Memory B cell (primary cell): Measurements from ENCODE around the gene CLEC3B.

Experiments used
- ATAC-seq: fragments of 150-1000 bp; cut with Tn5 transposase; 2 replicates; pipeline ENCODE4 v1.10.0; 2021; ENCODE audit warnings: low read depth, mild to moderate bottlenecking, moderate library complexity
- DNase-seq, 2 donors: peaks; one replicate each; pipeline ENCODE4 v3.0.0; 2022; ENCODE audit warnings: low spot score in 2 of 2
- H3K27ac Mint-ChIP-seq: one replicate; pipeline ENCODE4 v1.8.0; 2022; ENCODE audit warnings: mild to moderate bottlenecking, moderate library complexity, mixed read lengths
- H3K27me3 Mint-ChIP-seq: one replicate; pipeline ENCODE4 v1.8.0; 2022; ENCODE audit warnings: mixed read lengths
- H3K36me3 Mint-ChIP-seq: one replicate; pipeline ENCODE4 v1.8.0; 2022; ENCODE audit warnings: mild to moderate bottlenecking, mixed read lengths
- H3K4me1 Mint-ChIP-seq: one replicate; pipeline ENCODE4 v1.8.0; 2022; ENCODE audit warnings: mixed read lengths
- H3K4me3 Mint-ChIP-seq: one replicate; pipeline ENCODE4 v1.8.0; 2022; ENCODE audit warnings: mild to moderate bottlenecking, moderate library complexity, mixed read lengths
- H3K9me3 Mint-ChIP-seq: one replicate; pipeline ENCODE4 v1.8.0; 2022; ENCODE audit warnings: mixed read lengths

Gene CLEC3B

DNA sequence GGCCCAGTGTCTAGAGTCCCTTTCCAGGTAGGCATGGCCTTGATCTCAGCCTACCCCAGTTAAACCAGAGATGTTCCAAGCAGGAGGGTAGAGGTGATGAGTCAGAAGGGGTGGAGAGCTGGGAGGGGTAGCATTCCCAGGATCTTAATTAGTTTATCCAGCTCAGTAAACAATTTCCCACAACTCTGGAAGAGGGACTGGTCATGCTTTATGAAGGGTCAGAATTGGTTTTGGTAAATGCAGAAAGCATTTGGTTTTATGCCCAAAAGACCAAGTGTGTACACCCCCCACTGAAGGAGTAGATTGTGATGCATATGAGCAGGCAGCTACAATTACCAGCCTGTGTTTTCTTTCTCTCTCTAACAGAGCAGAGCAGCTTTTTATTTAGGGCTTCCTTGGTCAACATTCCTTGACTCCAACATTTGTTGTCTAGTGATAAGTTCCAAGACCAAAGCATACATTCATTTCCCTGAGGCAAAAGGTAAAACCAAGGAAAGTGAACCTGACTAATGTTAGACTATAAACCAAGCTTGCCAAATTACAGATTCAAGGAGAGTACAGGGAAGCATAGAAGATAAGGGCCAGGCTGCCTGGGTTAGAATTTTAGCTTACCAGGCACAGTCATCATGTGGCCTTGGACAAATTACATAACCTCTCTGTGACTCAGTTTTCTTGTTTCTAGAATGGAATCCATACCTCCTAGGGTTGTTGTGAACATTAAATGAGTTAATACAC, 32.5 kb upstream of the CLEC3B start:
- Mint-ChIP-seq H3K36me3 (peaks cover 25% of the 10 kb centered on the region), H3K9me3 (no peaks in the 10 kb centered on the region)
- no peak for ATAC-seq

GRCh38 chr3:44995142-44995770, 30.8 kb upstream of the CLEC3B start:
- peaks cover 27% of the 10 kb centered on the region for H3K36me3 Mint-ChIP-seq

More for the DNA sequence above, 32.5 kb upstream of the CLEC3B start:
- DNase-seq: no peak
- H3K4me3 Mint-ChIP-seq: no peak overlapping the region
- no peak overlapping the region for H3K27ac Mint-ChIP-seq
- no peaks in the 10 kb centered on the region for H3K27me3 Mint-ChIP-seq
- peaks cover 12% of the 10 kb centered on the region for H3K4me1 Mint-ChIP-seq

GRCh38 chr3:44996556-44996969, 29.5 kb upstream of the CLEC3B start:
- Mint-ChIP-seq H3K36me3 (peaks cover 33% of the 10 kb centered on the region), H3K27me3 (no peaks in the 10 kb centered on the region), H3K4me3 (no peak overlapping the region), H3K27ac (no peak overlapping the region), H3K4me1 (peaks cover 9% of the 10 kb centered on the region), H3K9me3 (no peaks in the 10 kb centered on the region)
- ATAC-seq (no peak), DNase-seq (no peak)

More at GRCh38 chr3:44995142-44995770, 30.8 kb upstream of the CLEC3B start:
- no peaks in the 10 kb centered on the region for H3K9me3 Mint-ChIP-seq
- peaks cover 9% of the 10 kb centered on the region for H3K4me1 Mint-ChIP-seq
- H3K4me3 Mint-ChIP-seq: no peak overlapping the region
- H3K27me3 Mint-ChIP-seq: no peaks in the 10 kb centered on the region
- DNase-seq: no peak
- no peak for ATAC-seq
- peak overlapping the region; percentile 8 for H3K27ac Mint-ChIP-seq

GRCh38 chr3:44999782-45000181, 26.3 kb upstream of the CLEC3B start:
- H3K9me3 Mint-ChIP-seq: peaks cover 2% of the 10 kb centered on the region
- peaks cover 51% of the 10 kb centered on the region for H3K36me3 Mint-ChIP-seq
- H3K27ac Mint-ChIP-seq: no peak overlapping the region
- H3K27me3 Mint-ChIP-seq: no peaks in the 10 kb centered on the region
- no peak for ATAC-seq
- peaks cover 5% of the 10 kb centered on the region for H3K4me1 Mint-ChIP-seq
- no peak for DNase-seq
- no peak overlapping the region for H3K4me3 Mint-ChIP-seq

- peaks cover 4% of the 10 kb centered on the region for H3K9me3 Mint-ChIP-seq
- peaks cover 5% of the 10 kb centered on the region for H3K4me1 Mint-ChIP-seq
- H3K27ac Mint-ChIP-seq: no peak overlapping the region
- H3K36me3 Mint-ChIP-seq: peaks cover 58% of the 10 kb centered on the region
- ATAC-seq (no peak), DNase-seq (no peak)
- no peaks in the 10 kb centered on the region for H3K27me3 Mint-ChIP-seq
- no peak overlapping the region for H3K4me3 Mint-ChIP-seq
Observed at GRCh38 chr3:45000823-45001222, 25.3 kb upstream of the CLEC3B start.

DNA sequence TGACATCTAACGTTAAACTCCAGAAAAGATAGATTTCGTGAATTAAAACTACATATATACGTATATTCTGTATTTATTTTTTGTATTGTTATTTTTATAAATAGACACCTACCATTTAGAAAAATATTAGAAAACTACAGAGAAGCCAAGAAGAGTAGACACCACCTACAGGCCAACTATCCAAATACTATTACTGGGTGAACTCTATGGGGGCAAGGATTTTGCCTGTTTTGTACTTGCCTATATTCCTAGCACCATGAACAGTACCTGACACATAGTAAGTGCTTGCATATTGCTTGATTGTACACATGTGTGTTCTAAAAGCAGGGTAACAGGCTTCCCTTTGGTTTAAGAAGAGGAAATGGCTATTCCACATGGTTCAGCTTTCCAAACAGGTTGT, 24.4 kb upstream of the CLEC3B start:
- H3K27me3 Mint-ChIP-seq: no peaks in the 10 kb centered on the region
- no peak for ATAC-seq
- peaks cover 4% of the 10 kb centered on the region for H3K9me3 Mint-ChIP-seq
- no peak for DNase-seq
- H3K36me3 Mint-ChIP-seq: peaks cover 55% of the 10 kb centered on the region
- peaks cover 5% of the 10 kb centered on the region for H3K4me1 Mint-ChIP-seq
- no peak overlapping the region for H3K4me3 Mint-ChIP-seq
- no peak overlapping the region for H3K27ac Mint-ChIP-seq

DNA sequence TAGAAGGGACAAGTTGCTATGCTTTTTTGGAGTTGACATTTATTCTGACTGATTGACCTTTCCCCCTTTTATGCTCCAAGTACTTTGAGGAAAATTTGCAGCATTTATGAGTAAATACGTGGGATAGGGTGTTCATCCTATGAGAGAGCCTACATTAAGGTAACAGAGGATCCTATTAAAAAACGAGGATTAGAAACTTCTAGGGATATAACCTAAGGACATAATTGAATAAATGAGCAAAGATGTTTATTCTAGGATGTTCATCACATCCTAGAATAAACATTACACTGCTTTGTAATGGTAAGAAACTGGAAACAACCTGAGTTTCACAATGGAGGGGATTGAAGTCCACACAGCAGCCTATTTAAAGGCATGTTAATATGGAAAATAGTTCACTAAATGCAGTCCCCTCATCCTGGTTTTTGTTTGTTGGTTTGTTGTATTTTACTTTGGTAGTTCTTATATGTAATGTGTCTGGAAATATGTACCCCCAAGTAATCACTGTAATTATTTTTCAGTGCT, 23.9 kb upstream of the CLEC3B start:
- Mint-ChIP-seq H3K36me3 (peaks cover 56% of the 10 kb centered on the region), H3K4me3 (no peak overlapping the region), H3K9me3 (peaks cover 4% of the 10 kb centered on the region), H3K4me1 (peaks cover 2% of the 10 kb centered on the region), H3K27me3 (no peaks in the 10 kb centered on the region), H3K27ac (no peak overlapping the region)
- no peak for ATAC-seq
- DNase-seq: no peak

GRCh38 chr3:45002720-45003119, 23.4 kb upstream of the CLEC3B start:
- no peak for ATAC-seq
- Mint-ChIP-seq H3K9me3 (peaks cover 4% of the 10 kb centered on the region), H3K4me3 (no peak overlapping the region), H3K27ac (no peak overlapping the region), H3K4me1 (no peaks in the 10 kb centered on the region), H3K36me3 (peaks cover 57% of the 10 kb centered on the region), H3K27me3 (no peaks in the 10 kb centered on the region)
- DNase-seq: no peak

DNA sequence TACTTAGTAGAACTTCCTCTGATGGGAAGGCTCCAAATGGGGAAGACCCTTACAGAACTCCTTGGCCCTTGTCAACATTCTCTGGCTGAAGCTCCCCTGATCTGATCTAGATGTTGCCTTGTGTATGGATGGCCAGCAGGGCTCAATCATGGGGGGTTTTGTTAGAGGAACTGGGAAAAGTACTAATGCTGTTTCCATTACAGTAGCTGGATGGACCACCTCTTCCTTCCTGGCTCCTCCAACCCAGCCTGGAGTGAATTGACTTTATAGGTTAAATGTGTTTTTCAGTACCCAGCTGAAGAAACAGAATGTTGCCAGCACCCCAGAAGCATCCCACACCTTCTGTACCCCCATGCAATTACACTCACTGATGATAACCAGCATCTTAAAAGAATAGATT, 22.7 kb upstream of the CLEC3B start:
- Mint-ChIP-seq H3K36me3 (peaks cover 62% of the 10 kb centered on the region), H3K4me1 (no peaks in the 10 kb centered on the region), H3K4me3 (no peak overlapping the region), H3K27ac (no peak overlapping the region), H3K9me3 (peaks cover 4% of the 10 kb centered on the region), H3K27me3 (no peaks in the 10 kb centered on the region)
- no peak for ATAC-seq
- DNase-seq: no peak

DNA sequence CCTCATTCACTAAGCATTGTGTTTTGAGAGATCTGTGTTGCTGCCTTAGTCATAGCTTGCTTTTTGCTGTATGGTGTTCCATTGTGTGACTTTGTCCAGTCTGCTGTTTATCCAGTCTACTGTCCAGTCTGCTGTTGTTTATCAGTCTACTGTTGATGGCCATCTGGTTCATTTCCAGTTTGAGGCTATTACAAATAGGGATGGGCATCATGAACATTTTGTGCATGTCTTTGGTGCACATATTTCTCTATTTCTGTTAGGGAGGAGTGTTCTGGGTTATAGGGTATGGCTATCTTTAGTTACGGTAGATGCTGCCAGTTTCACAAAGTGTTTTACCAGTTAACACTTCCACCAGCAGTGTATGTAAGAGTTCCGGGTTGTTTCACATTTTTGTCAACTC, 22.2 kb upstream of the CLEC3B start:
- Mint-ChIP-seq H3K36me3 (peaks cover 59% of the 10 kb centered on the region), H3K27me3 (no peaks in the 10 kb centered on the region), H3K27ac (no peak overlapping the region), H3K4me3 (no peak overlapping the region), H3K9me3 (peaks cover 4% of the 10 kb centered on the region), H3K4me1 (no peaks in the 10 kb centered on the region)
- no peak for ATAC-seq
- no peak for DNase-seq

DNA sequence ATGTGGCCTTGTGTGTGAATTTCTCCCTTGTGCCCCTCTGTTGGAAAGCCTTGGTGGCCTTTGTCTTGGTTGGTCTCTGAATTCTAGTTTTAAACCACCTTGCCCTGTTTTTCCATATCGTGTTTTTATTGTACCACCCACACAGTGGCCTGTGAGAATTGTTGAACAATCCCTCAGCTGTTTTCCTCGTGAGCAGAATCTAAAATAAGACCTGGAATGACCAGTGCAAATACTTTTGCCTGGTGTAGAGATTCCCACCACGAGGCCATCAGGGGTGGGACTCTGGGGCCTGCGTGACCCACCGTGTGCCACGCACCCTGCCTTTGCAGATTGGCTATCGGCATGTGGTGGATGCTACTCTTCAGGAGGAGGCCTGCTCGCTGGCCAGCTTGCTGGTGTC, 19.0 kb upstream of the CLEC3B start:
- no peak for DNase-seq
- Mint-ChIP-seq H3K27ac (no peak overlapping the region), H3K36me3 (peaks cover 49% of the 10 kb centered on the region), H3K4me3 (no peak overlapping the region), H3K9me3 (peaks cover 4% of the 10 kb centered on the region), H3K27me3 (no peaks in the 10 kb centered on the region), H3K4me1 (peaks cover 6% of the 10 kb centered on the region)
- ATAC-seq: no peak

- H3K36me3 Mint-ChIP-seq: peaks cover 45% of the 10 kb centered on the region
- ATAC-seq (no peak), DNase-seq (no peak)
- H3K9me3 Mint-ChIP-seq: peaks cover 4% of the 10 kb centered on the region
- H3K4me3 Mint-ChIP-seq: no peak overlapping the region
- no peaks in the 10 kb centered on the region for H3K27me3 Mint-ChIP-seq
- H3K4me1 Mint-ChIP-seq: peaks cover 7% of the 10 kb centered on the region
- no peak overlapping the region for H3K27ac Mint-ChIP-seq
Observed at GRCh38 chr3:45008117-45008516, 18.0 kb upstream of the CLEC3B start.

DNA sequence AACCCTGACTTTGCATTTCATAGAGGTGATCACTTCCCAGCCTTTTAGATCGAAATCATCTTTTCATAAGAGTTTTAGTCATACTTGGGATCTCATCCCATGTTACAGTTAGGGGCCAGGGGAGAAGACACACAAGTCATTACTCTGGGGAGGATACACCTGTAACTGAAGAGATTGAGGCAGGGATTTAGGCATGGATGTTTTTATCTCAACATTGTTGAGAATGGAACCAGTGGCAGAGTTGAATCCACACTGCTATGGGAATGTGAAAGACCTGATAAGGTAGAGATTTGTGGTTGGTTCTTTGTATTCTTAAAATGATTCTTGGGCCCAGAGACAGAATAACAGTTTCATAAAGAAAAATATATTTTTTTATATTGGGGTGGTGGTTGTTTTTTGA, 16.2 kb upstream of the CLEC3B start:
- H3K36me3 Mint-ChIP-seq: peaks cover 40% of the 10 kb centered on the region
- no peak for DNase-seq
- no peak overlapping the region for H3K27ac Mint-ChIP-seq
- ATAC-seq: no peak
- no peak overlapping the region for H3K4me3 Mint-ChIP-seq
- no peaks in the 10 kb centered on the region for H3K27me3 Mint-ChIP-seq
- H3K9me3 Mint-ChIP-seq: peaks cover 1% of the 10 kb centered on the region
- peaks cover 7% of the 10 kb centered on the region for H3K4me1 Mint-ChIP-seq

DNA sequence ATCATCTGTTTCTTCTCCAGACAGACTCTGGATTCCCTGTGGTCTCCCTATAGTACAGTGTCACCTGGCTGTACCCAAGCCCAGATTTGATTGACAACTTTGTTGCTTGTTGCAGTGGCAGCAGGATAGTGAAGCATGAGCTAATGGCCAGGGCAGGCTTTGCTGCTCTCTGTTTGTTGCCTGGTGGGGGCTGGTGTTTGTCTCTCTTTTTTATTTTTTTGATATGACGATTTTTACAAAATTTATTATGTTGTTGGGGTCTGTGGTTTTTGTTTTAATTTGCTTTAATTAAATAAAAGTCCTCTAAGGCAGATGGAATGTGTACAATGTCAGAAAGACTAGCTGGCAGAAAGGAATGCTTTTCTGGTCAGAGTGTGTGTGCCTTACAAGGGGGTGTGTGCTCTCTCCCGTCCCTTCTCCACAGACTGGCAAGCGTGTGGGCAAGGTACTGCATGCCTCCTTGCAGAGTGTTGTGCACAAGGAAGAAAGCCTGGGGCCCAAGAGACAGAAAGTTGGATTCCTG, 15.2 kb upstream of the CLEC3B start:
- Mint-ChIP-seq H3K4me3 (no peak overlapping the region), H3K4me1 (peaks cover 7% of the 10 kb centered on the region), H3K36me3 (peaks cover 33% of the 10 kb centered on the region), H3K27ac (no peak overlapping the region), H3K27me3 (no peaks in the 10 kb centered on the region), H3K9me3 (no peaks in the 10 kb centered on the region)
- ATAC-seq: no peak
- no peak for DNase-seq
